HepG2 (cell line): Measurements from ENCODE around the gene SPTBN4. TPM values are rescaled to one million over a fixed set of nuclear protein-coding genes. Genes with fewer than 3 reads are reported as not detected.

Experiments
- ARID5B ChIP-seq: IDR thresholded peaks from 2 replicates; pipeline ENCODE4 v1.4.0; 2020; ENCODE audit warnings: mild to moderate bottlenecking, missing genetic modification reagents
- ATM ChIP-seq: fragments of 450-650 bp; IDR thresholded peaks from 2 replicates; pipeline ENCODE4 v1.7.1; 2017; ENCODE audit warnings: mild to moderate bottlenecking, borderline replicate concordance
- CEBPB ChIP-seq: IDR thresholded peaks from 2 replicates; pipeline ENCODE4 v1.6.1; 2011; ENCODE audit warnings: low read depth, low read length, improper control_type of control experiment, borderline replicate concordance
- EED ChIP-seq: sonication (generic); formaldehyde crosslinking; IDR thresholded peaks from 2 replicates; pipeline ENCODE4 v1.5.0; 2020; ENCODE audit warnings: mild to moderate bottlenecking, missing genetic modification reagents
- HNF4G ChIP-seq, 2 experiments: sonication (generic) in 1 of 2; formaldehyde crosslinking in 1 of 2; IDR thresholded peaks; 2 replicates each; pipeline versions ENCODE4 v1.4.0 to v1.6.1; 2011 to 2020; ENCODE audit warnings: borderline replicate concordance in 2 of 2, low read depth in 2 of 2, mild to moderate bottlenecking in 2 of 2, low read length in 1 of 2, missing genetic modification reagents in 1 of 2, moderate library complexity in 1 of 2
- HNRNPL ChIP-seq: fragments of 200-400 bp; formaldehyde crosslinking; IDR thresholded peaks from 2 replicates; pipeline ENCODE4 v1.6.1; 2017; ENCODE audit warnings: mild to moderate bottlenecking, low read depth, low read length
- NFE2 ChIP-seq: sonication (generic); formaldehyde crosslinking; IDR thresholded peaks from 2 replicates; pipeline ENCODE4 v1.4.0; 2020; ENCODE audit warnings: missing genetic modification reagents
- NFE2L2 ChIP-seq: fragments of 150-350 bp; IDR thresholded peaks from 2 replicates; pipeline ENCODE4 v1.6.1; 2014; ENCODE audit warnings: low read length
- PRDM10 ChIP-seq: sonication (generic); formaldehyde crosslinking; IDR thresholded peaks from 2 replicates; pipeline ENCODE4 v1.4.0; 2020; ENCODE audit warnings: low read depth, missing genetic modification reagents
- PRMT3 ChIP-seq: sonication (generic); formaldehyde crosslinking; IDR thresholded peaks from 2 replicates; pipeline ENCODE4 v1.8.1; 2022; ENCODE audit warnings: low read depth, mild to moderate bottlenecking, moderate library complexity, missing genetic modification reagents, borderline replicate concordance
- U2AF2 ChIP-seq: fragments of 200-400 bp; formaldehyde crosslinking; IDR thresholded peaks from 2 replicates; pipeline ENCODE4 v1.6.1; 2017; ENCODE audit warnings: low read depth, mild to moderate bottlenecking, low read length
- UBTF ChIP-seq: sonication (generic); formaldehyde crosslinking; IDR thresholded peaks from 2 replicates; pipeline ENCODE4 v1.4.0; 2020; ENCODE audit warnings: mild to moderate bottlenecking, missing genetic modification reagents
- ZNF280D ChIP-seq: sonication (generic); formaldehyde crosslinking; IDR thresholded peaks from 2 replicates; pipeline ENCODE4 v1.5.1; 2020; ENCODE audit warnings: mild to moderate bottlenecking, missing genetic modification reagents
- ZNF44 ChIP-seq: sonication (generic); formaldehyde crosslinking; IDR thresholded peaks from 2 replicates; pipeline ENCODE4 v1.5.1; 2020; ENCODE audit warnings: mild to moderate bottlenecking, missing genetic modification reagents
- polyA plus RNA-seq, 8 experiments: library from polyadenylated mRNA; depleted of rRNA in 3 of 8; stranded (reverse) in 7 of 8; unstranded in 1 of 8; fragments of >200 nt; fragmentation: Illumina TruSeq in 4 of 8; extraction: Trizol in 4 of 8; gene quantifications; 2 replicates each; pipeline versions ENCODE4 v1.2.1 to v1.2.3, GENCODE V29; 2011 to 2016; ENCODE audit warnings: low read depth in 4 of 8, missing spikeins in 1 of 8, mixed read lengths in 1 of 8; ENCODE audit not compliant: insufficient read depth in 1 of 8
- total RNA-seq, 5 experiments: library from RNA; depleted of rRNA; stranded (reverse); fragments of >200 nt; fragmentation: Illumina TruSeq; extraction: Trizol; gene quantifications; 2 replicates each; pipeline ENCODE4 v1.2.3, GENCODE V29; 2016; ENCODE audit warnings: low read depth in 1 of 5

The SPTBN4 gene
- total and polyA plus RNA-seq, 2 of the 13 experiments (the other 11 are each of a cell fraction or from before 2014, with no cell fraction given): 0.11 TPM

- TF ChIP-seq CEBPB (no peak), ARID5B (CRISPR knock-in tag) (no peak; the same call in 1 of the 2 replicates), HNF4G (IDR thresholded peaks at IDR 0.05; ENCODE audit: borderline replicate concordance, low read depth, low read length) (no peak), HNF4G (CRISPR knock-in tag; IDR thresholded peaks at IDR 0.05; ENCODE audit: borderline replicate concordance, low read depth) (no peak), ZNF280D (CRISPR knock-in tag) (no peak), NFE2L2 (no peak), U2AF2 (no peak), EED (CRISPR knock-in tag) (no peak), ATM (no peak), NFE2 (CRISPR knock-in tag) (no peak), HNRNPL (0 out of 2 replicates have a peak, but pooled peaks have one; percentile 41), UBTF (CRISPR knock-in tag) (peak; percentile 71), ZNF44 (CRISPR knock-in tag) (no peak), PRMT3 (CRISPR knock-in tag) (no peak), PRDM10 (CRISPR knock-in tag) (no peak)
Measured at GRCh38 chr19:40605216-40605971, 138.6 kb downstream of the SPTBN4 start (continued).
